Epidermal melanocyte (primary cell): ENCODE measurements around the gene HGFAC.
"Not testable (repeated sequence)": the region's sequence is repeated elsewhere in the genome, so short reads cannot be mapped to it uniquely, and the experiment has no call there.

ENCODE experiments used
- DNase-seq: peaks from one replicate; pipeline ENCODE4 v3.0.0; 2011; ENCODE audit warnings: low spot score; ENCODE audit not compliant: insufficient read length

Gene HGFAC

GRCh38 chr4:3440979-3441500 lies 728 bp upstream of the HGFAC start:
- DNase-seq, result no peak

- no peak for DNase-seq
Measured at GRCh38 chr4:3442460-3442958, 741 bp downstream of the HGFAC start.

- peak; percentile 68 for DNase-seq
Measured at GRCh38 chr4:3442959-3443749, 1.4 kb downstream of the HGFAC start.

GRCh38 chr4:3443750-3444309 lies 2.1 kb downstream of the HGFAC start:
- DNase-seq, result no peak

GRCh38 chr4:3444351-3445110 lies 2.8 kb downstream of the HGFAC start:
- DNase-seq, result no peak

- no peak for DNase-seq
Measured at GRCh38 chr4:3445111-3445820, 3.5 kb downstream of the HGFAC start.

GRCh38 chr4:3445829-3446545 lies 4.2 kb downstream of the HGFAC start:
- no peak for DNase-seq

GRCh38 chr4:3446631-3447320 lies 5.0 kb downstream of the HGFAC start:
- no peak for DNase-seq

- no peak for DNase-seq
Measured at GRCh38 chr4:3447431-3448395, 5.9 kb downstream of the HGFAC start.

- DNase-seq, result no peak
Measured at GRCh38 chr4:3449047-3449573, 7.3 kb downstream of the HGFAC start.

- no peak for DNase-seq
Measured at GRCh38 chr4:3449574-3450534, 8.1 kb downstream of the HGFAC start.

- no peak for DNase-seq
Measured at GRCh38 chr4:3450643-3451042, 8.9 kb downstream of the HGFAC start.

- DNase-seq, result peak; percentile 46
Measured at GRCh38 chr4:3451956-3452355, 10.2 kb downstream of the HGFAC start.

GRCh38 chr4:3452376-3452775 lies 10.6 kb downstream of the HGFAC start:
- no peak for DNase-seq

- not testable (repeated sequence) for DNase-seq
Measured at GRCh38 chr4:3455596-3455995, 13.8 kb downstream of the HGFAC start.

- DNase-seq, result no peak
Measured at GRCh38 chr4:3458371-3458770, 16.6 kb downstream of the HGFAC start.

- not testable (repeated sequence) for DNase-seq
Measured at GRCh38 chr4:3459156-3459555, 17.4 kb downstream of the HGFAC start.
